EH (cell line): Measurements from ENCODE around the gene RFPL2.
"Not testable (repeated sequence)": the region's sequence is repeated elsewhere in the genome, so short reads cannot be mapped to it uniquely, and the experiment has no call there.

Source experiments
- DNase-seq: peaks from one replicate; pipeline ENCODE4 v3.0.0-alpha.2; 2015; ENCODE audit warnings: low read depth

Gene RFPL2

GRCh38 chr22:32164075-32164860, 40.6 kb downstream of the RFPL2 start:
- DNase-seq: no peak

GRCh38 chr22:32160411-32160810, 44.5 kb downstream of the RFPL2 start:
- DNase-seq: not testable (repeated sequence)

GRCh38 chr22:32158712-32159533, 46.0 kb downstream of the RFPL2 start, which contains the start of gene C22orf42:
C22orf42 (minus strand) TSS chr22:32159303; CDS start chr22:32159215, 88 bp downstream.
- DNase-seq: no peak

DNA sequence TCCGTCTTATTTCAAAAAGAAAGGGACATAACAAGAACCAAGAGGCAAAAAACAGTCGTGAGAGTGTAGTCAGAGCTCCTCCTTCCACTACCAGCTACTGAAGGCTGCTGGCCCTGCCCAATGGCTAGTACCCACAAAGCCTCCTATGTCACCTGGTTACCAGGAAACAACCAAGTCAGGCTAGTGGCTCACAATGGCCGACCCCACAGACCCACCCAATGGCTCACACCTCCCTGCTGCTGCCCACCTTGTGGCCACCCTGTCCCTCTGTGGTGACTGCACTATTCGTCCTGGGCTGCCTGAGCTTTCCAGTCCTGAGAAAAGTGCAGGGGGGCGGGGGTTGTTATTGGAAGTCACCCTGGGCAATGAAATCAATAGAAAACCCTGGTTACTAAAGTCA, 47.2 kb downstream of the RFPL2 start:
- not testable (repeated sequence) for DNase-seq

GRCh38 chr22:32154727-32155126, 50.1 kb downstream of the RFPL2 start:
- not testable (repeated sequence) for DNase-seq

DNA sequence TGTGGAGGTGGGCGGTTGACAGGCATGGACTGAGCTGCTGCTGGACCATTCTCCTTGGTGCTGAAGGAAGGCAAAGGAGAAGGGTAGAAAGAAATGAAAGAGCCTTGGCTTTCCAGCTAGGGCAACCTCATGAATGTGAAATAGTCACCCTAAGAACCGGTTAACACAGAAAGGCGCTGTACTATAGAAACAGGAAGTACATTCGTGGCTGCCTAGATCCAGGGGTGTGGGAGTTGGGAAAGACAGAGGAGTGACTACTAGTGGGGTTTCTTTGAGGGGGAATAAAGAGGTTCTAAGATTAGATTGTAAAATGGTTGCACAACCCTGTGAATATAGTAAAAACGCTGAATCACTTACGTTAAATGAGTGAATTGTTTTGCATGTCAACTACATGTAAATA, 53.2 kb downstream of the RFPL2 start:
- DNase-seq: not testable (repeated sequence)

DNA sequence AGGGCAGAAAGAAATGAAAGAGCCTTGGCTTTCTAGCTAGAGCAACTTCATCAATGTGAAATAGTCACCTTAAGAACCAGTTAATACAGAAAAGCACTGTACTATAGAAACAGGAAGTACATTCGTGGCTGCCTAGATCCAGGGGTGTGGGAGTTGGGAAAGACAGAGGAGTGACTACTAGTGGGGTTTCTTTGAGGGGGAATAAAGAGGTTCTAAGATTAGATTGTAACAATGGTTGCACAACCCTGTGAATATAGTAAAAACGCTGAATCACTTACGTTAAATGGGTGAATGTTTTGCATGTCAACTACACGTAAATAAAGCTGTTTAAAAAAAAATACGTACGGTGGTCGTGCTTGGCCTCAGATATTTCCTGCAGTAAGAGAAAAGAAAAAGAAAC, 54.2 kb downstream of the RFPL2 start:
- DNase-seq: not testable (repeated sequence)

DNA sequence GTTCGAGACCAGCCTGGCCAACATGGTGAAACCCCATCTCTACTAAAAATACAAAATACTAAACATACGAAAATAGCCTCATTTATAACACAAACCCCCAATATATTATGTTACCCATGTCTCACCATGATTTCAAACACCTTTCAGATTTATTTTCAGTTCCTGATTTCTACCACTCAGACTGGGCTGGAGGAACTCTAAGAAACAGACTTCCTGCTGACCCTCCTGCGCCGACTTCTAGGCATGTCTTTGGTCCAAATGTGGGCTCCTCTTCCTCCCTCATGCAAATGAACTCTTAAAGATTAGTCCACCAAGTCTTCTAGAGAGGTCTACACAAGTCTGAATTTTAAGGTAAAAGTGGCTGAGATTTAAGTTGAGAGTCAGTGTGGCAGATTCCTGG, 56.5 kb downstream of the RFPL2 start:
- not testable (repeated sequence) for DNase-seq

- not testable (repeated sequence) for DNase-seq
Measured at GRCh38 chr22:32147128-32147527, 57.7 kb downstream of the RFPL2 start.

DNA sequence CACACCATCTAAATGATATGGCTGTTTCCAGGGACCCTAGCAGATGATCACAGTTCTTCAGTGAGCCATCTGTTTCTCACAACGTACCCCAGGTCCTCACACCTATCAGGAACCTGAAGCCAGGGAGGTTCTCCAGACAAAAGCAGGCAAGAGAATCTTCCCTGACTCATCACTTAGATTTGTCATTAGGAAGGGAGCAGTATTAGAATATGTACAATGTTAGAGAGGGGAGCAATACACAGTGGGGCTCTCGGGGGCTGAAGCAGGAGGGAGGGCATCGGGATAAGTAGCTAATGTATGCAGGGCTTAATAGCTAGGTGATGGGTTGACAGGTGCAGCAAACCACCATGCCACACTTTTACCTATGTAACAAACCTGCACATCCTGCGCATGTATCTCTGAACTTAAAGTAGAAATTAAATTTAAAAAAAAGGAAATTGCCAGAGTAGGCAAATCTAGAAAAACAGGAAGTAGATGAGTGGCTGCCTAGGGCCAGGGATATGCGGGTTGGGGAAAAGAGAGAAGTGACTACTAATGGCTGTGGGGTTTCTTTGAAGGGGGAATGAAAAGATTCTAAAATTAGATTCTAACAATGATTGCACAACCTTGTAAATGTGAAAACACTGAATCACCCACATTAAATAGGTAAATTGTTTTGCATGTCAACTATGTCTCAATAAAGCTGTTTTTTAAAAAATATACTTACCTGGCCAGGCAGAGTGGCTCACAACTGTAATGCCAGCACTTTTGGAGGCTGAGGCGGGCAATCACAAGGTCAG, 60.2 kb downstream of the RFPL2 start:
- DNase-seq: no peak

- no peak for DNase-seq
Measured at GRCh38 chr22:32142600-32142999, 62.3 kb downstream of the RFPL2 start.

DNA sequence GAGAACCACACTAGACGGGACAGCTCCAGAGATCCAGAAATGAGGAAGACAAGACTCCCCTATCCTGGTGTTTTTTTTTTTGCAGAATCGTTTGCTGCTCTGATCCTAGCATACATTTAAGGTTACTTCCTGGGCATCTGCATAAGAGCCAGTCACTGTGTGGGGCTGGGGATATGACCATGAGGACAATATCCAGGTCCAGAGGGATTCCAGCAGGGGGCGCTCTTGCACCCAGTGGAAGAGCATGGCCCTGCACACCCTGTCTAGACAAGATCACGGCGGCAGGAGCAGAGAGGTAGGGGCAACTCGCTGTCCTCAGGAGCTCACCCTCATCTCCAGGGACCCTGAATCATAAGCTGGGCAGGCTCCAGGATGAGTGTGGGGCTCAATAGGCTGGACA, 64.2 kb downstream of the RFPL2 start:
- not testable (repeated sequence) for DNase-seq
